H1 (cell line): ENCODE measurements around the gene OBSL1. TPM values are rescaled to one million over a fixed set of nuclear protein-coding genes. Genes with fewer than 3 reads are reported as not detected.

ENCODE experiments used
- BCL11A ChIP-seq, 2 experiments: IDR thresholded peaks; one replicate each; pipeline ENCODE4 v1.6.1; 2011; ENCODE audit warnings: low read depth in 2 of 2, low read length in 2 of 2, mild to moderate bottlenecking in 2 of 2
- HDAC6 ChIP-seq: IDR thresholded peaks from one replicate; pipeline ENCODE4 v1.7.1; 2012; ENCODE audit warnings: low read depth, mild to moderate bottlenecking, inconsistent platforms, low read length, moderate library complexity
- PHF8 ChIP-seq: fragments of 200-600 bp; sonication (generic); conservative IDR thresholded peaks from 2 replicates; pipeline ENCODE4 v1.7.1; 2012; ENCODE audit warnings: low read depth, mild to moderate bottlenecking, inconsistent platforms, low read length, moderate library complexity
- POLR2AphosphoS5 ChIP-seq: IDR thresholded peaks from 2 replicates; pipeline ENCODE4 v1.6.1; 2011; ENCODE audit warnings: low read depth, low read length
- RAD21 ChIP-seq, 2 experiments: IDR thresholded peaks in 1 of 2; conservative IDR thresholded peaks in 1 of 2; 2 replicates each; pipeline ENCODE4 v1.6.1; 2011; ENCODE audit warnings: low read depth in 2 of 2, low read length in 2 of 2, improper control_type of control experiment in 1 of 2, inconsistent platforms in 1 of 2, mild to moderate bottlenecking in 1 of 2, moderate library complexity in 1 of 2
- SP1 ChIP-seq: IDR thresholded peaks from 2 replicates; pipeline ENCODE4 v1.6.1; 2011; ENCODE audit warnings: low read depth, low read length
- TAF1 ChIP-seq: IDR thresholded peaks from 2 replicates; pipeline ENCODE4 v1.6.1; 2011; ENCODE audit warnings: mild to moderate bottlenecking, low read depth, low read length
- polyA plus RNA-seq, 7 experiments: library from polyadenylated mRNA; depleted of rRNA in 3 of 7; stranded (reverse) in 5 of 7; unstranded in 2 of 7; fragments of >200 nt in 5 of 7; fragments of 200-250 nt in 2 of 7; gene quantifications; 1 replicate in 5 of 7; 2 replicates in 1 of 7; 4 replicates in 1 of 7; pipeline versions ENCODE4 v1.2.1 to v1.2.3, GENCODE V29; 2011 to 2013; ENCODE audit warnings: missing spikeins in 2 of 7, mixed read lengths in 2 of 7
- total RNA-seq: library from RNA; stranded (reverse); fragmentation: NEBNext Ultra II Directional; extraction: Animal tissue kit (Norgen Biotek cat#: 25700); gene quantifications from 2 replicates; pipeline ENCODE4 v1.2.1, GENCODE V29; 2021
- TF ChIP-seq, protein P1 (sequence below): IDR thresholded peaks from 2 replicates; pipeline ENCODE4 v1.6.1; 2012; ENCODE audit warnings: inconsistent platforms

Gene OBSL1
- total and polyA plus RNA-seq, 2 of the 8 experiments (the other 6 are each of a cell fraction or from before 2014, with no cell fraction given) = 116 to 127 TPM

- no peak for TF ChIP-seq PHF8
- TF ChIP-seq POLR2AphosphoS5 = no peak
- TF ChIP-seq TAF1 = no peak
- no peak for TF ChIP-seq BCL11A (IDR thresholded peaks at IDR 0.05; ENCODE audit: low read depth in 2 of 2, low read length in 2 of 2)
- TF ChIP-seq SP1 = no peak
- TF ChIP-seq HDAC6 = no peak
- TF ChIP-seq RAD21 (IDR thresholded peaks at IDR 0.05 in 1 of 2, conservative IDR thresholded peaks at IDR 0.05 in 1 of 2; ENCODE audit: low read depth in 2 of 2, low read length in 2 of 2) = no peak
- TF ChIP-seq, protein P1, sequence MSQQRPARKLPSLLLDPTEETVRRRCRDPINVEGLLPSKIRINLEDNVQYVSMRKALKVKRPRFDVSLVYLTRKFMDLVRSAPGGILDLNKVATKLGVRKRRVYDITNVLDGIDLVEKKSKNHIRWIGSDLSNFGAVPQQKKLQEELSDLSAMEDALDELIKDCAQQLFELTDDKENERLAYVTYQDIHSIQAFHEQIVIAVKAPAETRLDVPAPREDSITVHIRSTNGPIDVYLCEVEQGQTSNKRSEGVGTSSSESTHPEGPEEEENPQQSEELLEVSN = no peak
- TF ChIP-seq, all 59 proteins: peak for 0
These were observed 30.4 kb downstream of the OBSL1 start (continued) for GRCh38 chr2:219540784-219541504.
